DLD1 (cell line): ENCODE measurements around the gene KCNC3.

Experiments
- in situ Hi-C: cut with HindIII; loops from 2 replicates; pipeline ENCODE4 v1.10.0; 2017; ENCODE audit warnings: low sequenced_read_pairs

KCNC3 gene

DNA sequence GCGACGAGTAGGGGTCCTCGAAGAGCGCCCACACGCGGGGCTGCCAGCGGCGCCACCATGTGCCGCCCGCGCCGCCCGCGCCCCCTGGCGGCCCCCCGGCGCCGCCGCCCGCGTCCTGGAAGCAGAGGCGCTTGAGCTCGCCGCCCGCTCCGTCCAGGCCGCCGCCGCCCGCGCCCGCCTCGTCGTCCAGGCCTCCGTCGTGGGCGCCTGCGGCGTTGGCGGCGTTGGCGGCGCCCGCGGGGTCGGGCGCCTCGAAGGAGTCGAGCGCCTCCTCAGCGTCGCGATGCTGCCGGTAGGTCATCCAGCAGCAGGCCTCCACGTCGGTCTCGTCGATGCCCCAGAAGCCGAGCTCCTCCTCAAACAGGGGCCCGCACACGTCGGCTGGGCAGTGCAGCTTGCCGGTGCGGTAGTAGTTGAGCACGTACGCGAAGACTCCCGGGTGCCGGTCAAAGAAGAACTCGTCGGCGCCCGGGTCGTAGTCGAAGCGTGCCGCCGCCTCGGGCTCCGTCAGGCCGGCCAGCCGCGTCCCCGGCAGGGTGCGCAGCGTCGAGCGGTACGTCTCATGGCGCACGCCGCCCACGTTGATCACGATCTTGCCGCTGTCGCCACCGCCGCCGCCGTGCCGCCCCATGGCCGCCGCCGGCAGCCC is 829 bp downstream of the KCNC3 start:
- in situ Hi-C loops = no loop called here

DNA sequence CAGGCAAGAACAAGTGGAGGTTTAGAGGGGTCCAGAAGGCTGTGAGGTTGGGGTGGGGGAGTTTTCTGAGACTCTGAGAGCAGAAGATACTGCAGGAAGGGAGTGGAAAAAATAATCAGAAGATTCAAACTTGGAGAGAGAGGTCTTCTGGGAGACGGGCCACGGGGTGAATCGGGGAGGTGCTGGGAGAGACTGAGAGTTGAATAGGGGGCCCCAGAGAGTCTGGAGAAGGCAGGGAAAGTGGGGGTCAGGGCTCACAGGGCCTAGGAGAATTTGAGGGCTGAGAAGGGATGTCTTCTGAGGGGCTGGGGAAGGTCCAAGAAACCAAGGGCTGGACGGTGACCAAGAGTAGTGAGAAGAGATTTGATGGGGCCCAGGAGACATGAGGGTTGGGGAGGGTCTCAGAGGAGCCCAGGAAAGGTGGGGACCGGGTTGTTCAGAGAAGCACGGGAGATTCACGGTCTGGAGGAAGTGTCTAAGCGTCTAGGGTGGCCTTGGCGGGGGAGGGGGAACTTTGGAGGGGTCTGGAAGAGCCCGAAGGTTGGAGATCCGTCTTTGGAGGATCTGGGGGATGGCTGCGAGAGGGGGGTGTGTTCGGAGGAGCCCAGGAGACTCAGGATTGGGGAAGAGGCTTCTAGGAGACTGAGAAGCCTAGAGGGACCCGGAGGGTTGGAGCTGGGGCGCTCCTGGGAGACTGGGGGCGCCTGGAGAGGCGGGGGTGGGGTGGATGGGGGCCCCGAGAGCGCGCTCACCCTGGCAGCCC is 1.5 kb downstream of the KCNC3 start:
- in situ Hi-C loops = no loop called here

DNA sequence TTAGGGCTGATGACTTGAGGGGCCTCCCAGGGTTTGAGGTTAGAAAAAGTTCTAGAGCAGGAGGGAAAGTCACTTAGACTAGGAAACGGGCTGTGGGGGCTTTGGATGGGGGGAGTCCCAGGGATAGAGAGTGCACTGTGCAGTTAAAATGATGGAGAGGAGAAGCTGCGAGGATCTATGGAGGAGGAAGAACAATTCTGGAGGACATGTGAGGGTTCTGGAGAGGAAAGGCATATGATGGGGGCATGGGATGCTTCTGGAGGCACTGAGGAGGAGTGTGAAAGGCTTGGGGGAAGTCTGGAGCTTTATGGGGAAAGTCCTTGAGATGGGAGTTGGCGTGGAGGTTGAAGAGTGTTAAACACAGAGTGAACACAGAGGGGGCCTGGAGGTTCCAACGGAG is 2.2 kb downstream of the KCNC3 start:
- in situ Hi-C loops = no loop called here

DNA sequence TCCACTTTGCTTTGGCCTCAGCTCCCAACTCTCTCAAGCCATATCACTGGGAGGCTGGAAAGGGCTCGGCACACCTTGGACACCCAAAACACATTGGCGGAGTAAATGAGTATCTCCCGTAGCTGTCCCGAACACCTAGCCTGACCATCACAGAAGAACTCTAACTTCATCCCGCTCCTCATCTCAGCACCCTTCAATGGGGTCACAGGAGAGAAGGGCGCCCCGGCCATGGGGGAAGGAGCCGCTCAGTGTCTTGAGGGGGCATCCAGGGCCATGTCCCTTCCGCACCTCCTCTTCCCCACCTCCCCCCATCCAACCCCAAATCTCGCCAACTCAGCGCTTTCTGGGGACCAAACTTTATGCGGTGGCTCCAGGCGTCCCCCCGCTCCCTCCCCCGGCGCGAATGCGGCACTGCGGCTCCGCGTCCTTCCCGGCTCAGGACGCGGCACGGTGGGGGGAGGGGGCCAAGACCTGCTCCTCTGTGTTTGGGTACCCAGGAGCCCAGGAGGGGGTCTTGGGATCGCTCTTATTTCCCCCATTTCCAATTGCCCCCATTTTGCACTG is 3.0 kb downstream of the KCNC3 start:
- in situ Hi-C loops = no loop called here

DNA sequence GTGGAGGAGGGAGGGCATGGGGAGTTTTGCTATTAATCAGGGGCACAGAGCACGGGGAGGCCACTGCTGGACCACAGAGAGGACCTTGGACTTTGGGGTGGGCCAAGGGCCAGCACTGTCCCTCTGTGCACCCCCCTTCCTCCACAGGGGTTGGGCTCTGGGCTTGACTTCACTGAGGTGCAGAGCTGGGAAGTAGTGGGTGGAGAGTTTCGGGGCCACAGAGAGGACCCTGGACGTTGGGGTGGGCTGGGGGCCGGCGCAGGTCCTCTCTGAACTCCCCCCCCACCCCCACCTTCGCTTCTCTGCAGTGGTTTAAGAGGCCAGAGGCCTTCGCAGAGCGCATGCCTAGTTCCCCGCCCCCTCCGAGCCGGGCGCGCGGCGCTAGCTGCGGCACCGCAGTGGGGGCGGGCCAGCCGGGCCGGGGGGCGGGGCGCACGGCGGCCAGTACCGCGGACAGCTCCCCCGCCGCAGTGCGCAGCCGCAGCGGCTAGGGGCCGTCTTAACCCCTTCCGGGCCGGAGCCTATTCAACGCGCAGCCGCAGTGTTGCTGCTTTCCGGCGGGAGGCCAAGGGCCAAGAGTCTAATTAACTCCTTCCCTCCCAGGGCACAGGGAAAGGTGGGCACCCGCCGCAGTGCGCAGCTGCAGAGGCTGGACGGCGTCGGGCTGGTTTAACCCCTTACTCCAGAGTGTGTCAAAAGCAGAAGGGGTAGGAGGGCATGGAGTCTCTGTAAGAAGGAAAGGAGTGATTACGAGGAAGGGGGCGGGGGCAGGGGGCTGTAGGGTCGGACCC is 3.7 kb downstream of the KCNC3 start:
- in situ Hi-C loops = no loop called here

DNA sequence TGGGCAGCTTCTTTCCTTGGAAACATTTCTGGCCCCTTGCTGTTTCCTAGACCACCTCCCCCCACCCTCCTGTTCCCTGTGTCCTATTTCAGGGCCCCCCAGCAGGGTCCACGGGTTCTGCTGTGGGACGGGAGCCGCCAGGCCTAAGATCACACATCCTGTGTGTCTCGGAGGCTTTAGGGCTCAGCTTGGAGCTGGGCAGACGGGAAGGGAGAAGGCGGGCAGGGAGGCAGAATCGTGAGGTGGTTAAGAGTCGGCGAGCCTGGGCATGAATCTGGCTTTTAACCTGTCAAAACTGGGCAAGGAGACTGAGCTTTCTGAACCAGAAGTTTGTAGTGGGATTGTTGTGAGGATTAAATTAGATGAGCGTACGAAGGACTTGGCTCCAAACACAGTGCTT is 4.8 kb downstream of the KCNC3 start:
- in situ Hi-C loops = no loop called here

DNA sequence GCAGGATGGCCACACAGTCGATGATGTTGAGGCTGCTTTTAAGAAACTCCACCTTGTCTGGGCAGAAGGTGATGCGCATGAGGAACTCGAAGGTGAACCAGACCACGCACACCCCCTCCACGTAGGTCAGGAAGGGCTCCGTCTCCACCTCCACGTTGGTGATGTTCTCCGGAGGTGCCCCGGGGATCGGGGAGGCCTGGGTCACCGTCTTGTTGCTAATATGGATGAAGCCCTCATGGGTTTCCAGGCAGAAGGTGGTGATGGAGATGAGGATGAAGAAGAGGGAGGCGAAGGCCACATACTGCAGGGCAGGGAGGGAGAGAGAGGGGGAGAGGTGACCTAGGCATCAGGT is 5.4 kb downstream of the KCNC3 start:
- in situ Hi-C loops = no loop called here

DNA sequence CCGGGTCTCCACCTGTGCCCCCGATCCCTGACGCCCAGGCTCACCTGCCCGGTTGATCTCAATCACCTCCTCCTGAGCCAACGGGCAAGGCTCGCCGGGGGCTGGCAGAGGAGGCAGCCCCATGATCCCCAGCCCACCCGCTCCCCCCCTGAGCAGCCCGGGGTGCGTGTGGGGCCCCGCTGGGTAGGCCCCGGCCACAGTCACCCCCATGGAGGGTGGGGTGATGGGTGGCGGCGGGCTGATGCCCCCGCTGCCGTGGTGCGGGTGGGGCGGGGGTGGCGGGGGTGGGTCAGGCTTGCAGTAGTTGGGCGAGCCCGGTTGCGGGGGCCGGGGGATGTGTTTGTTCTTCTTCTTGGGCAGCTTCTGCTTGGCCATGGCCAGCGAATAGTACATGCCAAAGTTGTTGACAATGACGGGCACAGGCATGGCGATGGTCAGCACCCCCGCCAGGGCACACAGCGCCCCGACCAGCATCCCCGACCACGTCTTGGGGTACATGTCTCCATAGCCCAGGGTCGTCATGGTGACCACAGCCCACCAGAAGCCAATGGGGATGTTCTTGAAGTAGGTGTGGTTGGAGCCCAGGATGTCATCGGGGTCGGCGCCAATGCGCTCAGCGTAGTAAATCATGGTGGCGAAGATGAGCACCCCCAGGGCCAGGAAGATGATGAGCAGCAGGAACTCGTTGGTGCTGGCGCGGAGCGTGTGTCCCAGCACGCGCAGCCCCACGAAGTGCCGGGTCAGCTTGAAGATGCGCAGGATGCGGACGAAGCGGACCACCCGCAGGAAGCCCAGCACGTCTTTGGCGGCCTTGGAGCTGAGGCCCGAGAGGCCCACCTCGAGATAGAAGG is 6.0 kb downstream of the KCNC3 start:
- in situ Hi-C loops = no loop called here

DNA sequence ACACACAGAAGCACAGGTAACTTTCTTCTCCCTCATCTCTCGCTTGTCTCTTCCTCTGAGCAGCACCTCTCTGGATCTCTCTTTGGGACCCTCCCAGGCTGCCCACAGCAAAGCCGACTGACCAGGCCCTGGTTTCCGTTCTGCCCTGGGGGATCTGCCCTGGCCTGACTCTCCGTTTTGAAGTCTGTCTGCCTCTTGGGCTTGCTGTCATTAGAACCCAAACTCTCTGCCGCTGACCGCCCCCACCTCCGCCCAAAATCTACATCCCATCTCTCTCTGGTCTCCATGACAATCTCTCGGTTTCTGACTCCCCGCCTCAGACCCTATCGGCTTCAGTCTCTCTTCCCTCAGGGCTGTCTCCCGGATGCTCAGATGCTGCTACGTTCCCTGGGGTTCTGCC is 6.9 kb downstream of the KCNC3 start:
- in situ Hi-C loops = no loop called here

DNA sequence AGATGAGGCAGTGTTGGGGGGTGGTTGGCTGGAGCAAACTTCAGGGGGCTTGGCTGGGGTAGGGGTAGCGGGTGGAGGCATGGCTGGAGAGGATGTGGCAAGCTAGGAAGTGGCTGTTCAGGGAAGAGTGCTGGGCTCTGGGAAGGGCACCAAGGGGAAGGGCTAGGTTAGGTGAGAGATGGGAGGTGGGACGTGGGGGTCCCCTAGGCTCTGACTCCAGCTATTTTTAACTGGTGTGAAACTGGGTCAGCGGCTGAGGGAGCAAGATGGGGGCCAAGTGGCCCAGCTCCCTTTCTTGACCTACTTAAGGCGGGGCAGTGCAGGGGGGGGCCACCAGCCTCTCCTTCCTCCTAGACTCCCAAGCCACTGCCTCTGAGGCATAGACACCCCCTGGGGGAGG is 7.3 kb downstream of the KCNC3 start:
- in situ Hi-C loops = no loop called here

DNA sequence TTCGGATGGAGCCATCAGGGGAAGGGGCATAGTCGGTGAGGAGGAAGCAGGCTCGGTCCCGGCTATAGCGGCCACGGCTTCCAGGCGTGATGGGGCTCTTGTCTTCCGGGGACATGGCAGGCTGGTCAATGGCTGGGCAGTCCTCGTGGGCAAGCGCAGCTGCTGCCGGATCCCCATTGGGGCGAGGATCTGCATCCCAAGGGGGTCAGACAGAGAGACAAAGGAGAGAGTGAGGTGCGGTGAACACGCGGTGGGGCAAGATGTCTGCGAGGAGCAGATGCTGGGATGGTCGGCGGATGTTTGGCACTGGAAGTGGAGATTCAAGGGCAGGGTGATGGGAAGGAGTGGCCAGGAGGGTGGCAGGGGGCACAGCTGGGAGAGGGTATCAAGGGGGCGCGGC is 8.6 kb downstream of the KCNC3 start:
- in situ Hi-C loops = no loop called here

DNA sequence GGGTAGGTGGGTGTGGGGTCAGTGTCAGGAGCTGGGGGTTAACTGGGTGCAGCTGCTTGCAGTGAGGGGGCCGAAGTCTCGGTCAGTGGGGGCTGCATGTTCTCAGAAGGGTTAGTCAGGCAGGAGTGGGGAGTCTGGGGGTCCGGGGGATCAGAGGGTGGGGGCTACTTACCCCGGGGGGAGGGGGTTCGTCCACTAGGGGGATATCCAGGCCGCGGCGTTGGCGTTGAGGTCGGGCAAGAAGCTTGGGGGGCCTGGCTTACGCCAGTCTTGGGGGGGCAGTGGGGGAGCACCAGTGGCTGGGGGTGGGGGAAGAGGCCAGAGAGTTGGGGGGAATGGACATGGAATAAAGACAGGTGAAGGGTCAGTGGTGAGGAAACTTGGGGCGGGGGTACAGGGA is 9.1 kb downstream of the KCNC3 start:
- in situ Hi-C loops = no loop called here

DNA sequence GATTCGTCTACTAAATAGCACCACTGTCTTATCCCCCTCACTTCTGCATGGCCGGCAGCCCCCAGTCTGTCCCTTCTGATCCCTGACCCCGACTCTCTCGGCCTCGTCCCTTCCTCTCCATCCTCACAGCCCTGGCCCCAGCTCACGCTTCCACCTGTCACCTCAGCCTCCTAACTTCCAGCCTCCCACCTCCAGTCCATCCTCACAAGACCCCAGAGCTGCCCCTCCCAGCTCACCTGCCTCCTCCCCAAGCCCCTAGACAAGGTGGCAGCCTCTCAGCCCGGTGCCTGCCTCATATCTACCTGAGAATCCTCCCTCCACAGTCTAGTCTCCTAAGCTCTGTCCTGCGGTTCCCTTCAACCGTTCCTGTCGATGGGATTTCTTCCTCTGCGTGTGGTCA is 10.0 kb downstream of the KCNC3 start:
- in situ Hi-C loops = no loop called here

DNA sequence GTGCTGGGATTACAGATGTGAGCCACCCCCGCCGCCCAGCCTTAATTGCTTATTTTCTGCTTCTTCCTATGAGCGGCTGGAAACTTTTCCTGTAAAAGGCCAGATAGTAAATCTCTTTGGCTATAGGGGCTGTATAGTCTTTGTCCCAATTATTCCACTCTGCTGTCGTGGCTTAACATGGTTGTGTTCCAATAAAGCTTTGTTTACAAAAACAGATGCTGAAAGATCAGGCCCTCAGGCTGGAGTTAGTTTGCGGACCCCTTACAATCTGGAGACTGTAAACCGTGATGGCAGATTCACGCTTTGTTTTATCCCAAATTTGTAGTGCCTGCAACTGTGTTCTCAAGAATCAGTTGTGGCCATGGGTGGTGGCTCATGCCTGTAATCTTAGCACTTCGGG is 10.7 kb downstream of the KCNC3 start:
- in situ Hi-C loops = no loop called here

DNA sequence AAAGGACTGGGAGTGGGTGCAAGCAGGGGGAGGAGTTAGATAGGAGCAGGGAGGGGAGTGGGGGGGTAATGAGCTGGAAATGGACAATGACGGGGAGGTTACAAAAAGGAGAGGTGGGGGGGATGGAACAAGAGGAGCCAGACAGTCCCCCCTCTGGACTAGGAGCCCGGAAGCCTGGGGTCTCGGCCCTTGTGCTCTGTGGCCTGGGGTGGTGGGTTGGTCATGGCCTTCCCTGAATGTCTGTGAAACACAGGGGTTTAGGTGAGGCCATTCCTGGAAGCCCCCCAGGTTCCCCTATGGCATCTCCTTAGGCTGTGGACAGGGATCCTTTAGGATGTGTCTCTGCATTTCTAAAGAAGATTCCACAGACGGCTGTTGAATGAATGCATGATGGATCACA is 12.1 kb downstream of the KCNC3 start:
- in situ Hi-C loops = no loop called here

DNA sequence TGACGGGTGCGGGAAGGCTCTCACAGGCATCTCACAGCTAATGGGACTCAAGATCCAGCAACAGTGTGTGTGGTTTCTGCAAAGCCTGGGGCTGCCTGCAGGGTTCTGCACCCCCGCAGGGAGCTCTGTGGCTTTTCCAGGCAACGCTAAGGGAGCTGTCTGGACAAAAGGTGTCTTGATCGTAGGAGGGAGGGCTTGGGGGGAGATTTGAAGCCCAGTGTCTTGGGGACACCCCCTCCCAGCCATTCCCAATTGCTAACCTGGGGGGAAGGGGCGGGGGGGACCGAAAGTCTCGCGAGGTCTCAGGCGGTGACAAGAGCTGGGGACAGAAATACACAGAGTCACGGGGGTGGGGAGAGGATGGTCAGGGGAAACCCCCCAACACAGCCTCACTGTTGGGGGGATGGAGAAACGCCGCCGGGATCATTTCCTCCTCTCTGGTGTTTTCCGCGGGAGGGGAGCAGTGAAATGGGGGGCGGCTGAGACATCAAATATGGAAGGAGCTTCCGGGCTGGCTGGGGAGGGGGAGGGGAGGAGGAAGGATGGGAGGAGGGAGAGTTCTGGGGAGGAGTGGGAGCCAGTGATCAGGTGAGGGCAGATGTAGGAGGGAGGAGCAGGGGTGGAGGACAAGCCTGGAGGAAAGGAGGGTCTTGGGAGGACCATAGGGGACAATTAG is 13.3 kb downstream of the KCNC3 start:
- in situ Hi-C loops = no loop called here

DNA sequence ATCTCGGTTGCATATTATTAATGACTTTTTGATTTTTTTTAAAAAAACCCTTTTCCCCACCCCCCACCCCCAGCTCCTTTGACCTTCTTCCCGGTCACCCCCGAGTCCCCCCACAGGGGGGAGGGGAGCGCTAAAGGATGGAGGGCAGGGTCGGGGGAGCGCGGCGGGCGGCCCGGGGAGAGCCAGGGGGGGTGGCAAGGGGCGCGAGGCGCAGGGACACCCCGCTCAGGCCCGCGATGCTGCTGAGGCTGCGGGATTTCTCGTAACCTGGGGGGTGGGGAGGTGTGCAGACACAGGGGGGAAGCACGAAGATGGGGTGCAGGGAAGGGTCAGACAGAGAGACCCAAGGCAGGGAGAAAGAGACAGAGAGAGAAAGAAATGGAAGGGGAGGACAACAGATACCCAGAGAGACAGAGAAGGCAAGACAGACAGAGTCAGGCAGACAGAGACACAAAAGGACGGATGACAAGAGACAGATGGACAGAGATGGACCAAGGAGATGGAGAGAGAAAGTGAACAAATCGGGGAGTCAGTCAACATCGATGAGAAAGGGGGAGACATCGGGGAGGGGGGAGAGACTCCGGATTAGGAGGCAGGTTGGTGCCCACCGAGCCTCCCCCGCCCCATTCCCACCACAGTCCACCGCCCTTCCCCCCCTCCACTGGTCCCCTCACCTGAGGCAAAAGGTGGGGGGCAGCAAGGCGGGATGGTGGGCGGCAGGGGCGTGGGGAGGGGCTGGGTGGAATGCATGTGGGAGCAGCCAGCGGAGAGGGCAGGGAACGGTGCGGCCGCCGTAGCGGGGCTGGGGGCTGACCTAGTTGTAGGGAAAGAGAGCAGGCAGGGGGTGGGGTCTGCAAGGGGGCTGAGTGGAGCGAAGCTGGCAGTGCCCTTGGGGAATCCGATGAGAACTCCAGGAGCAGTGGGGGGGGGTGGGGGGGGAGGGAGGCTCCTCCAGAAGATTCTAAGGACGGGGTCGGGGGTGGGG is 14.2 kb downstream of the KCNC3 start:
- in situ Hi-C loops = no loop called here

DNA sequence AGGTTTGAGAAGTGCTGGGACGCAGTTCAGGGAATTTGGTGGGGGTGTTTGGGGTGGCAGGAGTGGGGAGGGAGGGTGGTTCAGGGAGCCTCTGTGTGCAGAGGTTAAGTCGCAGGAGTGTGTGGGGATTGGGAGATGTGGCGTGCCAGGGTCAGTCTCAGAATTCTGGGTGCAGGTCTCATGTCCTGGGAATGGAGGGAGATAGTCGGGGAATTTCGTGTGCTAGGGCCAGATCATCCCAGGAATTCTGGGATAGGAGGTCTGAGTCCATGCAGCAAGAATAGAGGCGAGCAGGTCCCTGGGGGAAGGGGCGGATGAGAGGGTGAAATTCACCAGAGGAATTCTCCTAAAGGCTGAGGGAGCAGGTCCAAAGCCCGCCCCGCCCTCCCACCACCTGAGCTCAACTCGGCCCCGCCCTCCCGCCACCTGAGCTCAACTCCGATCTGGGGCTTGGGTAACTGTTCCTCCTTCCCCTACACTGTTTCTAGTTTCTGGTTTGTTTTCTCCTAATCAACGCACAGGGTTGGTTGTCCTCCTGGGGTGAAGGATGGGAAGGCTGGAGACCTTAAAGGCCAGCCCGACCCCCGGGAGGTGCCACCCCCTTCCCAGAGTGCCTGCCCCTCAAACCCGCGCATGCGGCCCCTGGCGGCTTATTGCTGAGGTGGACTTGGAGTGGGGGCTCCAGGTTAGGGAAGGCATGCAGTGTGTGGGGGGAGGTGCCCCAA is 15.2 kb downstream of the KCNC3 start:
- in situ Hi-C loops = no loop called here
